CD4-positive, alpha-beta T cell treated with Interferon gamma for 1 hour (primary cell): ENCODE results near the gene DPH2.
A peak's percentile ranks its signal among the peaks of the same experiment; 100 is the strongest.

Source experiments
- DNase-seq: peaks from one replicate; pipeline ENCODE4 v3.0.0-alpha.2; 2020

Gene DPH2

GRCh38 chr1:43985984-43986595 lies 16.3 kb downstream of the DPH2 start:
- DNase-seq: no peak

- no peak for DNase-seq
Observed at GRCh38 chr1:43986712-43987111, 16.9 kb downstream of the DPH2 start.

GRCh38 chr1:43987159-43987902 lies 17.5 kb downstream of the DPH2 start:
- DNase-seq: no peak

- DNase-seq: no peak
Observed at GRCh38 chr1:43990271-43991199, 20.7 kb downstream of the DPH2 start.

- DNase-seq: no peak
Observed at GRCh38 chr1:43991200-43991475, 21.3 kb downstream of the DPH2 start.

GRCh38 chr1:43991476-43992231 lies 21.8 kb downstream of the DPH2 start, which contains the start of gene CCDC24:
Gene CCDC24 (plus strand): TSS chr1:43991599. CDS start chr1:43991879, 280 bp downstream.
- peak; percentile 75 for DNase-seq

GRCh38 chr1:43992232-43992995 lies 22.6 kb downstream of the DPH2 start:
- no peak for DNase-seq

GRCh38 chr1:43993206-43993914 lies 23.6 kb downstream of the DPH2 start:
- DNase-seq: no peak

- DNase-seq: no peak
Observed at GRCh38 chr1:43994071-43994470, 24.3 kb downstream of the DPH2 start.

GRCh38 chr1:43994794-43995790 lies 25.3 kb downstream of the DPH2 start:
- DNase-seq: no peak

GRCh38 chr1:43995984-43996732 lies 26.3 kb downstream of the DPH2 start:
- no peak for DNase-seq

GRCh38 chr1:43996733-43997115 lies 26.9 kb downstream of the DPH2 start:
- DNase-seq: no peak

- DNase-seq: no peak
Observed at GRCh38 chr1:43997295-43997999, 27.6 kb downstream of the DPH2 start.

GRCh38 chr1:43998000-43998378 lies 28.2 kb downstream of the DPH2 start:
- no peak for DNase-seq

- no peak for DNase-seq
Observed at GRCh38 chr1:43999455-43999854, 29.6 kb downstream of the DPH2 start.

- no peak for DNase-seq
Observed at GRCh38 chr1:44000122-44000665, 30.4 kb downstream of the DPH2 start.

- no peak for DNase-seq
Observed at GRCh38 chr1:44002165-44002564, 32.4 kb downstream of the DPH2 start.

- no peak for DNase-seq
Observed at GRCh38 chr1:44002606-44003157, 32.9 kb downstream of the DPH2 start.
